PC-9 (cell line): ENCODE data around the gene AKAP13.

ENCODE experiments used
- EZH2 ChIP-seq: fragments of 200-600 bp; sonication (generic); IDR thresholded peaks from 2 replicates; pipeline ENCODE4 v1.8.0; 2017; ENCODE audit warnings: antibody characterized with exemption, low read depth
- TF ChIP-seq, protein P1 (sequence below): fragments of 200-600 bp; sonication (generic); conservative IDR thresholded peaks from 2 replicates; pipeline ENCODE4 v1.6.1; 2017; ENCODE audit warnings: mixed run types, antibody characterized with exemption, mild to moderate bottlenecking, moderate library complexity

DNA sequence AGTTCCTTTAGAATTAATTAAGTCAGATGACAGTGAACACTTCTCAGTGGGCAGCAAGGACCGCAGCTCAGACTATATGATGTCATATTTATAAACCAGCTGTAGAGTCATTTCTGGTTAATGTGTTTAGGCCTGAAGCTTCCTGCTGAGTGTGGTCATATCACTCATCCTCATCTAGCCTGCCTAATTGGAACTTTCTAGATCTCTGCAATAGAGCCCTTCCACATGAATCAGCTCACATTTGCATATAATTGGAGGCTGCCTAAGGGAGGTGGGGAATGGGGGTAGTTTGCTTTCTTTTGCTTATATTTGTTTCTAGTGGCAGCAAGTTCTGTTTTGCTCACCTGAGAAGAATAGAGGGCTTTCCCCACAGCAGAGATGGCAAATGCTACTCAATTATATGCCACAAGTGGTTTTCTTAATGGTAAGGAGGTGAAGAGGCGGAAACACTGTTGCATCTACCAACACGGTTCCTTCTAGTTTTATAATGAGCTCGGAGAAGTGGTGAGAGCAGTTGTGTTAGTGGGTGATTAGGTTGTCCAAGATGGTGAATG is 266.2 kb downstream of the AKAP13 start:
- TF ChIP-seq, protein P1, sequence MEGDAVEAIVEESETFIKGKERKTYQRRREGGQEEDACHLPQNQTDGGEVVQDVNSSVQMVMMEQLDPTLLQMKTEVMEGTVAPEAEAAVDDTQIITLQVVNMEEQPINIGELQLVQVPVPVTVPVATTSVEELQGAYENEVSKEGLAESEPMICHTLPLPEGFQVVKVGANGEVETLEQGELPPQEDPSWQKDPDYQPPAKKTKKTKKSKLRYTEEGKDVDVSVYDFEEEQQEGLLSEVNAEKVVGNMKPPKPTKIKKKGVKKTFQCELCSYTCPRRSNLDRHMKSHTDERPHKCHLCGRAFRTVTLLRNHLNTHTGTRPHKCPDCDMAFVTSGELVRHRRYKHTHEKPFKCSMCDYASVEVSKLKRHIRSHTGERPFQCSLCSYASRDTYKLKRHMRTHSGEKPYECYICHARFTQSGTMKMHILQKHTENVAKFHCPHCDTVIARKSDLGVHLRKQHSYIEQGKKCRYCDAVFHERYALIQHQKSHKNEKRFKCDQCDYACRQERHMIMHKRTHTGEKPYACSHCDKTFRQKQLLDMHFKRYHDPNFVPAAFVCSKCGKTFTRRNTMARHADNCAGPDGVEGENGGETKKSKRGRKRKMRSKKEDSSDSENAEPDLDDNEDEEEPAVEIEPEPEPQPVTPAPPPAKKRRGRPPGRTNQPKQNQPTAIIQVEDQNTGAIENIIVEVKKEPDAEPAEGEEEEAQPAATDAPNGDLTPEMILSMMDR = no peak
- TF ChIP-seq EZH2 = no peak
